H9 (cell line): ENCODE data around the gene PTEN. TPM values are rescaled to one million over a fixed set of nuclear protein-coding genes. Genes with fewer than 3 reads are reported as not detected.

ENCODE experiments used
- DNase-seq: peaks from one replicate; pipeline ENCODE4 v3.0.0-alpha.2; 2017
- H2AFZ ChIP-seq: one replicate; pipeline ENCODE4 v1.6.1; 2013; ENCODE audit warnings: mild to moderate bottlenecking, low read length, control low read depth, moderate library complexity
- H2AK5ac ChIP-seq: 2 replicates; pipeline ENCODE4 v1.6.1; 2013; ENCODE audit warnings: low read length, control low read depth, mixed read lengths; ENCODE audit not compliant: insufficient read length
- H2BK120ac ChIP-seq: one replicate; pipeline ENCODE4 v1.6.1; 2013; ENCODE audit warnings: low read depth, mild to moderate bottlenecking, low read length, control low read depth, inconsistent platforms; ENCODE audit not compliant: poor library complexity, severe bottlenecking
- H2BK12ac ChIP-seq: 2 replicates; pipeline ENCODE4 v1.6.1; 2013; ENCODE audit warnings: low read length, control low read depth, mixed read lengths, low read depth; ENCODE audit not compliant: insufficient read length
- H2BK15ac ChIP-seq: 2 replicates; pipeline ENCODE4 v1.6.1; 2013; ENCODE audit warnings: low read depth, low read length, control low read depth
- H2BK20ac ChIP-seq: one replicate; pipeline ENCODE4 v1.6.1; 2013; ENCODE audit warnings: low read depth, mild to moderate bottlenecking, low read length, control low read depth, inconsistent platforms; ENCODE audit not compliant: poor library complexity, severe bottlenecking
- H2BK5ac ChIP-seq: 2 replicates; pipeline ENCODE4 v1.6.1; 2013; ENCODE audit warnings: low read length, control low read depth, mixed read lengths; ENCODE audit not compliant: insufficient read length
- H3K14ac ChIP-seq: 2 replicates; pipeline ENCODE4 v1.6.1; 2013; ENCODE audit warnings: low read length, control low read depth; ENCODE audit not compliant: insufficient read depth
- H3K18ac ChIP-seq: 2 replicates; pipeline ENCODE4 v1.6.1; 2013; ENCODE audit warnings: low read depth, mild to moderate bottlenecking, mixed read lengths, low read length, control low read depth; ENCODE audit not compliant: insufficient read length
- H3K23ac ChIP-seq: 2 replicates; pipeline ENCODE4 v1.6.1; 2013; ENCODE audit warnings: low read length, control low read depth, mixed read lengths, low read depth; ENCODE audit not compliant: insufficient read length
- H3K23me2 ChIP-seq: 2 replicates; pipeline ENCODE4 v1.6.1; 2013; ENCODE audit warnings: low read depth, mild to moderate bottlenecking, mixed read lengths, low read length, control low read depth; ENCODE audit not compliant: insufficient read length, poor library complexity, severe bottlenecking
- H3K27ac ChIP-seq: 2 replicates; pipeline ENCODE4 v1.5.1; 2013; ENCODE audit warnings: low read length, control low read depth, mixed read lengths, low read depth; ENCODE audit not compliant: insufficient read length
- H3K27me3 ChIP-seq: 2 replicates; pipeline ENCODE4 v1.6.1; 2013; ENCODE audit warnings: low read length, control low read depth, inconsistent platforms; ENCODE audit not compliant: insufficient read depth
- H3K4ac ChIP-seq: 2 replicates; pipeline ENCODE4 v1.6.1; 2013; ENCODE audit warnings: low read depth, mild to moderate bottlenecking, control low read depth, inconsistent platforms, low read length, moderate library complexity
- H3K4me1 ChIP-seq: 2 replicates; pipeline ENCODE4 v1.6.1; 2013; ENCODE audit warnings: low read length, control low read depth, inconsistent platforms; ENCODE audit not compliant: insufficient read depth
- H3K4me2 ChIP-seq: 2 replicates; pipeline ENCODE4 v1.6.1; 2013; ENCODE audit warnings: low read length, control low read depth, mixed read lengths; ENCODE audit not compliant: insufficient read length, insufficient read depth
- H3K56ac ChIP-seq: 2 replicates; pipeline ENCODE4 v1.6.1; 2013; ENCODE audit warnings: low read depth, mild to moderate bottlenecking, mixed read lengths, low read length, control low read depth; ENCODE audit not compliant: insufficient read length
- H3K79me1 ChIP-seq: 2 replicates; pipeline ENCODE4 v1.6.1; 2013; ENCODE audit warnings: low read depth, mild to moderate bottlenecking, moderate library complexity, low read length, control low read depth, inconsistent platforms; ENCODE audit not compliant: insufficient read depth, poor library complexity, severe bottlenecking
- H3K79me2 ChIP-seq: 2 replicates; pipeline ENCODE4 v1.6.1; 2013; ENCODE audit warnings: low read length, control low read depth, inconsistent platforms; ENCODE audit not compliant: insufficient read depth
- H3K9ac ChIP-seq: 2 replicates; pipeline ENCODE4 v1.6.1; 2013; ENCODE audit warnings: low read length, control low read depth, mixed read lengths; ENCODE audit not compliant: insufficient read length; ENCODE audit errors: extremely low read depth
- H3K9me3 ChIP-seq: one replicate; pipeline ENCODE4 v1.6.1; 2013; ENCODE audit warnings: low read depth, low read length, inconsistent platforms; ENCODE audit not compliant: control insufficient read depth
- H3T11ph ChIP-seq: one replicate; pipeline ENCODE4 v1.6.1; 2013; ENCODE audit warnings: mild to moderate bottlenecking, low read length, control low read depth, inconsistent platforms
- H4K20me1 ChIP-seq: one replicate; pipeline ENCODE4 v1.6.1; 2013; ENCODE audit not compliant: control insufficient read depth, insufficient read length, insufficient read depth
- H4K5ac ChIP-seq: 2 replicates; pipeline ENCODE4 v1.6.1; 2013; ENCODE audit warnings: low read depth, mild to moderate bottlenecking, mixed read lengths, low read length, control low read depth; ENCODE audit not compliant: insufficient read length
- H4K8ac ChIP-seq: replicated peaks from 2 replicates; pipeline ENCODE4 v1.6.1; 2013; ENCODE audit warnings: low read length, control low read depth, mixed read lengths, low read depth; ENCODE audit not compliant: insufficient read length
- H4K91ac ChIP-seq: 2 replicates; pipeline ENCODE4 v1.6.1; 2013; ENCODE audit warnings: low read depth, mild to moderate bottlenecking, moderate library complexity, mixed read lengths, low read length, control low read depth; ENCODE audit not compliant: insufficient read length
- H3K27ac Mint-ChIP-seq, 3 experiments: 2 replicates in 2 of 3; 3 replicates in 1 of 3; pipeline ENCODE4 v1.8.0; 2020 to 2021; ENCODE audit warnings: mixed read lengths in 3 of 3, mild to moderate bottlenecking in 1 of 3, moderate library complexity in 1 of 3
- H3K27me3 Mint-ChIP-seq: 2 replicates; pipeline ENCODE4 v1.8.0; 2021; ENCODE audit warnings: low read depth, mild to moderate bottlenecking, moderate library complexity, mixed read lengths
- H3K36me3 Mint-ChIP-seq, 3 experiments: 2 replicates in 2 of 3; 3 replicates in 1 of 3; pipeline ENCODE4 v1.8.0; 2020 to 2021; ENCODE audit warnings: low read depth in 3 of 3, mixed read lengths in 3 of 3; ENCODE audit not compliant: insufficient read depth in 1 of 3
- H3K4me1 Mint-ChIP-seq, 2 experiments: 2 replicates each; pipeline ENCODE4 v1.8.0; 2020; ENCODE audit warnings: mixed read lengths in 2 of 2
- H3K4me3 Mint-ChIP-seq, 2 experiments: 2 replicates in 1 of 2; 3 replicates in 1 of 2; pipeline ENCODE4 v1.8.0; 2020 to 2021; ENCODE audit warnings: mild to moderate bottlenecking in 2 of 2, mixed read lengths in 2 of 2, moderate library complexity in 1 of 2
- H3K9me3 Mint-ChIP-seq, 2 experiments: 2 replicates in 1 of 2; 3 replicates in 1 of 2; pipeline ENCODE4 v1.8.0; 2020; ENCODE audit warnings: mild to moderate bottlenecking in 2 of 2, mixed read lengths in 2 of 2, moderate library complexity in 1 of 2
- WGBS: extraction: QIAGEN DNeasy Blood & Tissue Kit; methylation state at CpG from one replicate; pipeline ENCODE4 v1.1.7; 2013; ENCODE audit warnings: missing lambda C conversion rate, low lambda C conversion rate, mixed read lengths; ENCODE audit not compliant: insufficient read length; ENCODE audit errors: extremely low coverage; 5-methylcytosine and 5-hydroxymethylcytosine counted together
- total RNA-seq: library from RNA; stranded (reverse); gene quantifications from 2 replicates; pipeline ENCODE4 v1.2.1, GENCODE V29; 2021
- TF ChIP-seq, protein P1 (sequence below): fragments of 200-600 bp; sonication (generic); conservative IDR thresholded peaks from 3 replicates; pipeline ENCODE4 v1.8.0; 2021; ENCODE audit warnings: antibody characterized with exemption, mild to moderate bottlenecking

The PTEN gene
- total RNA-seq, 1 experiment from 2014 or later, result 52.8 TPM

DNA sequence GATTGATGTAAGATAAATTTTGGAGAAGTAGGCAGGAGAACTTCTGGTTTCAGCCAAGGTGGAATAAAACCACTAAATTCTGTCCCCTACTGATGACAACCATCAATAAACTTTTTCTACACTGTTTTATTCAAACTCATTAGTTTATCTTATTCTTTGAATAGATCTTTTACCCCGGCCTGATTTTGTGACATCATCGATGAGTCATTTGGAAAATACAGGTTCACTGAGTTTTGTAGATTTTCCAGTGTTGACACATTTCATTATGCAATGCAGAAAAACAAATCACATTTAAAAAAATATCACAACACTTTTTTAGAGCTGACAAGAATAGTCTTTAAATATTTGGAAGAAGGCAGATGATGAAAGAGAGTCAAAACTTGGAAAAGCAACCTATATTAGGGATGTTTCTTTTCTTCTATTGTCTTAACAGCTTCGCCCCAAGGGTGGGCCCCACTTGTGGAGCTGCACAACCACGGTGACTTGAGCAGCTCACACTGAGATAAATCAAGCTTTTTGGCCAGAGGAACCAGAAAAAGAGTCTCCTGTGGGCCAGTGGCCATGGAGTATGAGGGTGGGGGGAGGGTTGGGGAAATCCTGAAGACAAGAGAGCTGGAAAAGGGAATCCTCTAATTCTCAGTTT lies 112.8 kb downstream of the PTEN start:
- Histone ChIP-seq H3K4ac (no peak overlapping the region), H2BK20ac (peak overlapping the region; percentile 60), H3K9me3 (no peaks in the 10 kb centered on the region), H3K18ac (no peak overlapping the region), H2AFZ (no peak overlapping the region), H2BK120ac (no peak overlapping the region), H3K9ac (no peak overlapping the region), H3T11ph (no peak overlapping the region), H3K27me3 (no peaks in the 10 kb centered on the region), H3K56ac (no peak overlapping the region), H2BK15ac (no peak overlapping the region), H3K79me1 (no peaks in the 10 kb centered on the region), H3K14ac (no peak overlapping the region), H3K23me2 (no peaks in the 10 kb centered on the region), H2BK5ac (no peak overlapping the region), H2BK12ac (no peak overlapping the region), H3K23ac (no peak overlapping the region), H4K5ac (no peak overlapping the region), H2AK5ac (no peak overlapping the region), H4K8ac (no peak overlapping the region), H3K4me1 (peaks cover 12% of the 10 kb centered on the region), H3K27ac (no peak overlapping the region), H3K79me2 (no peaks in the 10 kb centered on the region), H4K91ac (no peak overlapping the region), H3K4me2 (no peak overlapping the region), H4K20me1 (no peaks in the 10 kb centered on the region)
- TF ChIP-seq, protein P1, sequence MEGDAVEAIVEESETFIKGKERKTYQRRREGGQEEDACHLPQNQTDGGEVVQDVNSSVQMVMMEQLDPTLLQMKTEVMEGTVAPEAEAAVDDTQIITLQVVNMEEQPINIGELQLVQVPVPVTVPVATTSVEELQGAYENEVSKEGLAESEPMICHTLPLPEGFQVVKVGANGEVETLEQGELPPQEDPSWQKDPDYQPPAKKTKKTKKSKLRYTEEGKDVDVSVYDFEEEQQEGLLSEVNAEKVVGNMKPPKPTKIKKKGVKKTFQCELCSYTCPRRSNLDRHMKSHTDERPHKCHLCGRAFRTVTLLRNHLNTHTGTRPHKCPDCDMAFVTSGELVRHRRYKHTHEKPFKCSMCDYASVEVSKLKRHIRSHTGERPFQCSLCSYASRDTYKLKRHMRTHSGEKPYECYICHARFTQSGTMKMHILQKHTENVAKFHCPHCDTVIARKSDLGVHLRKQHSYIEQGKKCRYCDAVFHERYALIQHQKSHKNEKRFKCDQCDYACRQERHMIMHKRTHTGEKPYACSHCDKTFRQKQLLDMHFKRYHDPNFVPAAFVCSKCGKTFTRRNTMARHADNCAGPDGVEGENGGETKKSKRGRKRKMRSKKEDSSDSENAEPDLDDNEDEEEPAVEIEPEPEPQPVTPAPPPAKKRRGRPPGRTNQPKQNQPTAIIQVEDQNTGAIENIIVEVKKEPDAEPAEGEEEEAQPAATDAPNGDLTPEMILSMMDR, result no peak
- no peaks in the 10 kb centered on the region for H3K9me3 Mint-ChIP-seq
- peaks cover 64 to 69% of the 10 kb centered on the region in 2 experiments for H3K4me1 Mint-ChIP-seq
- H3K4me3 Mint-ChIP-seq, result no peak overlapping the region
- no CpG with 5 or more reads among the region's 4 CpGs for WGBS
- peaks cover 0 to 5% (median 3%) of the 10 kb centered on the region in 3 experiments; a peak in 3 of 7 replicates for H3K36me3 Mint-ChIP-seq
- H3K27ac Mint-ChIP-seq, result peak overlapping the region in 2 of 3 experiments; percentile 46 to 66; a peak in 4 of 7 replicates
- H3K27me3 Mint-ChIP-seq, result no peaks in the 10 kb centered on the region
- DNase-seq, result no peak
